Endothelial cell of umbilical vein (primary cell): ENCODE data around the gene BAZ1A. TPM values are rescaled to one million over a fixed set of nuclear protein-coding genes. Genes with fewer than 3 reads are reported as not detected.

Experiments
- BruUV-seq: library from RNA; stranded (reverse); fragments of 400-500 nt; replicated peaks from 2 replicates; lab custom pipeline; 2021; lab: Mats Ljungman, UMichigan
- CTCF ChIA-PET: fragments of 300-600, 350-600 bp; sonication (Branson Sonifier 250); formaldehyde crosslinking; loops from one replicate; lab custom pipeline; 2021; ENCODE audit warnings: antibody characterized with exemption, inconsistent platforms; lab: Charles Lee
- POLR2A ChIA-PET: fragments of 300-600, 350-600 bp; sonication (Branson Sonifier 250); formaldehyde crosslinking; loops from one replicate; lab custom pipeline; 2021; ENCODE audit warnings: antibody characterized with exemption, inconsistent platforms; lab: Charles Lee
- DNase-seq: peaks from one replicate; pipeline ENCODE4 v3.0.0-alpha.2; 2011; ENCODE audit warnings: low read depth, low spot score
- FAIRE-seq: peaks from 2 replicates; lab custom pipeline; 2011; peaks lifted over from hg19 to GRCh38; lab: Jason Lieb, UNC
- H2AFZ ChIP-seq: 2 replicates; pipeline ENCODE4 v1.6.0; 2012; ENCODE audit warnings: low read depth, low read length, control low read depth, inconsistent platforms
- H3K27ac ChIP-seq: 2 replicates; pipeline ENCODE4 v1.5.1; 2011; ENCODE audit warnings: low read depth, mild to moderate bottlenecking, control low read depth, low read length, moderate library complexity; ENCODE audit not compliant: insufficient read depth
- H3K27me3 ChIP-seq, 2 experiments: 2 replicates each; pipeline versions ENCODE4 v1.6.0 to v1.6.1; 2011; ENCODE audit warnings: low read length in 2 of 2, mixed read lengths in 1 of 2; ENCODE audit not compliant: control insufficient read depth in 2 of 2, insufficient read depth in 2 of 2
- H3K36me3 ChIP-seq, 2 experiments: 2 replicates in 1 of 2; 3 replicates in 1 of 2; pipeline ENCODE4 v1.5.1; 2011; ENCODE audit warnings: low read length in 2 of 2, mild to moderate bottlenecking in 1 of 2, moderate library complexity in 1 of 2; ENCODE audit not compliant: control insufficient read depth in 2 of 2, insufficient read depth in 2 of 2; ENCODE audit errors: extremely low read depth in 1 of 2
- H3K4me1 ChIP-seq: 3 replicates; pipeline ENCODE4 v1.5.1; 2011; ENCODE audit warnings: mild to moderate bottlenecking, low read length; ENCODE audit not compliant: control insufficient read depth, insufficient read depth; ENCODE audit errors: extremely low read depth
- H3K4me2 ChIP-seq: 2 replicates; pipeline ENCODE4 v1.6.1; 2011; ENCODE audit warnings: low read length, control low read depth, mixed read lengths; ENCODE audit not compliant: insufficient read depth
- H3K4me3 ChIP-seq, 3 experiments: fragments of 200-600 bp in 1 of 3; sonication (generic), shearing (Covaris generic) in 1 of 3; replicated peaks in 1 of 3; 2 replicates each; pipeline ENCODE4 v1.5.1; 2011 to 2016; ENCODE audit warnings: control low read depth in 3 of 3, low read length in 3 of 3, mild to moderate bottlenecking in 2 of 3, inconsistent platforms in 1 of 3, low read depth in 1 of 3, moderate library complexity in 1 of 3; ENCODE audit not compliant: insufficient read depth in 1 of 3
- H3K79me2 ChIP-seq: 2 replicates; pipeline ENCODE4 v1.6.0; 2012; ENCODE audit warnings: low read length, inconsistent platforms; ENCODE audit not compliant: control insufficient read depth, insufficient read depth
- H3K9ac ChIP-seq: replicated peaks from 2 replicates; pipeline ENCODE3; 2011; ENCODE audit warnings: low read length, control low read depth; ENCODE audit not compliant: insufficient read depth; ENCODE audit errors: extremely low read depth
- H3K9me1 ChIP-seq: replicated peaks from 3 replicates; pipeline ENCODE4 v1.6.0; 2011; ENCODE audit warnings: mild to moderate bottlenecking, low read length; ENCODE audit not compliant: control insufficient read depth, insufficient read depth; ENCODE audit errors: extremely low read depth
- H3K9me3 ChIP-seq: replicated peaks from 2 replicates; pipeline ENCODE4 v1.5.1; 2012; ENCODE audit warnings: low read length, inconsistent platforms; ENCODE audit not compliant: control insufficient read depth, insufficient read depth
- H4K20me1 ChIP-seq: replicated peaks from 2 replicates; pipeline ENCODE3; 2011; ENCODE audit warnings: mild to moderate bottlenecking, low read length; ENCODE audit not compliant: control insufficient read depth, insufficient read depth; ENCODE audit errors: extremely low read depth
- EZH2 ChIP-seq: IDR thresholded peaks from 2 replicates; pipeline ENCODE4 v1.6.1; 2012; ENCODE audit warnings: borderline replicate concordance, low read depth, mild to moderate bottlenecking, moderate library complexity, low read length, inconsistent platforms; ENCODE audit not compliant: severe bottlenecking
- FOS ChIP-seq: IDR thresholded peaks from 2 replicates; pipeline ENCODE4 v1.6.1; 2011; ENCODE audit warnings: mild to moderate bottlenecking, low read length, moderate library complexity, borderline replicate concordance; ENCODE audit not compliant: insufficient read depth
- GATA2 ChIP-seq: IDR thresholded peaks from 2 replicates; pipeline ENCODE4 v1.7.0; 2011; ENCODE audit warnings: low read depth, mild to moderate bottlenecking, moderate library complexity, mixed read lengths, low read length; ENCODE audit not compliant: insufficient read length, insufficient read depth
- JUN ChIP-seq: IDR thresholded peaks from 2 replicates; pipeline ENCODE4 v1.6.1; 2011; ENCODE audit warnings: borderline replicate concordance, low read depth; ENCODE audit not compliant: insufficient read length, insufficient read depth
- MAX ChIP-seq: IDR thresholded peaks from 2 replicates; pipeline ENCODE4 v1.6.1; 2011; ENCODE audit not compliant: insufficient read depth, insufficient read length
- MYC ChIP-seq: IDR thresholded peaks from one replicate; pipeline ENCODE4 v1.6.1; 2011; ENCODE audit warnings: mild to moderate bottlenecking, low read depth, low read length
- POLR2A ChIP-seq: IDR thresholded peaks from 2 replicates; pipeline ENCODE4 v1.6.1; 2012; ENCODE audit warnings: low read depth, mild to moderate bottlenecking, control low read depth, low read length
- POLR2AphosphoS5 ChIP-seq: IDR thresholded peaks from 2 replicates; pipeline ENCODE4 v1.6.1; 2012; ENCODE audit warnings: low read depth, mild to moderate bottlenecking, control low read depth, low read length, moderate library complexity; ENCODE audit not compliant: insufficient read depth
- dilution Hi-C: fragments of 300-500 bp; cut with MboI; formaldehyde crosslinking; loops from one replicate; pipeline ENCODE4 v1.15.0; 2019; ENCODE audit warnings: low sequenced_read_pairs; ENCODE audit not compliant: extremely low pct_ligation_motif_present
- intact Hi-C: fragments of 100-400 bp; cut with micrococcal nuclease; formaldehyde crosslinking; loops from one replicate; pipeline ENCODE4 v1.10.0; 2022
- polyA plus RNA-seq, 4 experiments: library from polyadenylated mRNA; depleted of rRNA in 3 of 4; stranded (reverse) in 3 of 4; unstranded in 1 of 4; fragments of >200 nt; gene quantifications; 2 replicates each; pipeline versions ENCODE4 v1.2.1 to v1.2.3, GENCODE V29; 2011 to 2012; ENCODE audit warnings: missing spikeins in 1 of 4
- total RNA-seq: library from RNA; stranded (reverse); gene quantifications from 2 replicates; pipeline ENCODE4 v1.2.3, GENCODE V29; 2021
- TF ChIP-seq, protein P1 (sequence below), 2 donors: IDR thresholded peaks; 1 replicate in 1 of 2; 2 replicates in 1 of 2; pipeline ENCODE4 v1.5.1; 2011; ENCODE audit warnings: low read length in 2 of 2, mild to moderate bottlenecking in 2 of 2, moderate library complexity in 2 of 2, control low read depth in 1 of 2, inconsistent platforms in 1 of 2, low read depth in 1 of 2; ENCODE audit not compliant: insufficient read depth in 1 of 2; ENCODE audit errors: extremely low read depth in 1 of 2

Gene BAZ1A
- total and polyA plus RNA-seq, 2 donors (not counting 3 experiments of a cell fraction or from before 2014, with no cell fraction given) = 15.2 to 52.1 TPM

DNA sequence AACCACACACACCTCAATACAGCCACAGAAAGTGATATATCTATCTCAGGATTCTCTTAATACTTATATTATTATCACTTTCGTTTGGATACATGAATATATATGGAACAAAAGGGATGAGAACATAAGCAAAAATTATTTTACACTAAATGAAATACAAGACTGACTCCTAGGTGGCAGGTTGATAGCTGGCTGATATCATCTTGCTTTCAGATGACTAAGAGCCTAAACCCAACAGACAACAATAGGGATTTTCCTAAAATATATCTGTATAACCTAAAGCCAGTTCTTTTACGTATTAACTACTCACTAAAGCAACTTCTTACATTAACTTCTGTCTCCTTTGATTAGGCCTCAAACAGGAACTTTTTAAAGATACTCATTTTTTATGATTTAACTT is 65.1 kb downstream of the BAZ1A start:
- TF ChIP-seq GATA2 (no peak), MYC (no peak), JUN (no peak), FOS (no peak), POLR2A (no peak), POLR2AphosphoS5 (no peak), MAX (no peak), EZH2 (no peak)
- TF ChIP-seq, protein P1, sequence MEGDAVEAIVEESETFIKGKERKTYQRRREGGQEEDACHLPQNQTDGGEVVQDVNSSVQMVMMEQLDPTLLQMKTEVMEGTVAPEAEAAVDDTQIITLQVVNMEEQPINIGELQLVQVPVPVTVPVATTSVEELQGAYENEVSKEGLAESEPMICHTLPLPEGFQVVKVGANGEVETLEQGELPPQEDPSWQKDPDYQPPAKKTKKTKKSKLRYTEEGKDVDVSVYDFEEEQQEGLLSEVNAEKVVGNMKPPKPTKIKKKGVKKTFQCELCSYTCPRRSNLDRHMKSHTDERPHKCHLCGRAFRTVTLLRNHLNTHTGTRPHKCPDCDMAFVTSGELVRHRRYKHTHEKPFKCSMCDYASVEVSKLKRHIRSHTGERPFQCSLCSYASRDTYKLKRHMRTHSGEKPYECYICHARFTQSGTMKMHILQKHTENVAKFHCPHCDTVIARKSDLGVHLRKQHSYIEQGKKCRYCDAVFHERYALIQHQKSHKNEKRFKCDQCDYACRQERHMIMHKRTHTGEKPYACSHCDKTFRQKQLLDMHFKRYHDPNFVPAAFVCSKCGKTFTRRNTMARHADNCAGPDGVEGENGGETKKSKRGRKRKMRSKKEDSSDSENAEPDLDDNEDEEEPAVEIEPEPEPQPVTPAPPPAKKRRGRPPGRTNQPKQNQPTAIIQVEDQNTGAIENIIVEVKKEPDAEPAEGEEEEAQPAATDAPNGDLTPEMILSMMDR (IDR thresholded peaks at IDR 0.05; ENCODE audit: extremely low read depth in 1 of 2, insufficient read depth in 1 of 2, low read depth in 1 of 2, low read length in 2 of 2) = no peak
- Histone ChIP-seq H3K4me2 (no peak overlapping the region), H3K79me2 (peaks cover 20% of the 10 kb centered on the region), H3K9ac (no peak overlapping the region), H3K27ac (no peak overlapping the region), H3K9me3 (no peaks in the 10 kb centered on the region), H3K4me3 (no peak overlapping the region), H2AFZ (no peak overlapping the region), H3K4me1 (no peaks in the 10 kb centered on the region), H4K20me1 (peaks cover 3% of the 10 kb centered on the region), H3K36me3 (peaks cover 2 to 14% of the 10 kb centered on the region in 2 experiments), H3K9me1 (no peaks in the 10 kb centered on the region), H3K27me3 (no peaks in the 10 kb centered on the region)
- POLR2A ChIA-PET = interaction anchor here (0.5 kb wide), 1 partner anchor 34 kb away, joined by 3 read pairs; no protein-coding TSS in a partner anchor
- dilution Hi-C loops (no loop called here), intact Hi-C loops (no loop called here)
- FAIRE-seq = no peak
- CTCF ChIA-PET = interaction anchor here (1.4 kb wide), 1 partner anchor 39 kb away, joined by 4 read pairs; no protein-coding TSS in a partner anchor
- DNase-seq = no peak
- BruUV-seq = no TSS peak
